HL-60/S4 treated with retinoic acid at 250 ng/mL for 4 days and 3 days (cell line): ENCODE results near the gene GALNT18.

Source experiments
- in situ Hi-C: fragments of 300-500 bp; cut with MboI; formaldehyde crosslinking; loops from 2 replicates; pipeline ENCODE4 v1.7.0; 2022; ENCODE audit warnings: low sequenced_read_pairs

Gene GALNT18

DNA sequence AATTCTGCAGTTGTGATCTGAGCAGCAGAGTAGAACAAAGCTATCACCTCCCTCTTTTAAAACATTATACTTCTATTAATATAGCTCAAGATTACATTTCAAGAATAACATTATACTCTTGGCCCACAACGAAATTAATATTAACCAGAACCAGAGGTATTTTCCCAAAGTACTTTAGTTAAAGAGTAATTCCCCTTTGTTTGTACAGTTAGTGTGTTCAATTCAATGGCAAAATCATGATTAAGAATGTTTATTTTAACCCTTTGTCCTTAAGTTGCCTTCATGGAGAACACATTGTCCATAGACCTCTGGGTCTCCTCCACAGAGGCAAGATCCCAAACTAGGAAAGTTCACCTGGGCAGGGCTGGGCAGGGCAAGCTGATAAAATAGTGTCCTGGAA lies 180.7 kb downstream of the GALNT18 start:
- in situ Hi-C loops, result no loop called here

DNA sequence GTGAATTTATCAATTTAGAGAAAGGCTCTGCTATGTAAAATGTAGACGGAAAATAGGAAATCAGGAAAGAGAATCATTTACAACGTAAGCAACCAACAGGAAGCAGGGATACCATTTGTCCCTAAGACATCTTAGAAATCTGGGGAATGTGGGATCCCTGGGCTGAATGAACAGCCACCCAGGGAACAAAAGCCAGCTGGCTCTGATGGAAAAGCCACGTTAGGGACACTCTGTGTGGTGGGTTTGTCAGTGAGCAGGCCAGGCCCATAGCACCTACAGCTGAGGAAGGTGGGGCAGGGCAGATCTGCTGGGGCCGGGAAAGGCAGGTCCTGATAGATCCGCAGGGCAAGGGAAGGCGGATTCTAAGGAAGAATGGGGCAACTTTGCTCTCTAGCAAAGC lies 181.7 kb downstream of the GALNT18 start:
- in situ Hi-C loops, result no loop called here

DNA sequence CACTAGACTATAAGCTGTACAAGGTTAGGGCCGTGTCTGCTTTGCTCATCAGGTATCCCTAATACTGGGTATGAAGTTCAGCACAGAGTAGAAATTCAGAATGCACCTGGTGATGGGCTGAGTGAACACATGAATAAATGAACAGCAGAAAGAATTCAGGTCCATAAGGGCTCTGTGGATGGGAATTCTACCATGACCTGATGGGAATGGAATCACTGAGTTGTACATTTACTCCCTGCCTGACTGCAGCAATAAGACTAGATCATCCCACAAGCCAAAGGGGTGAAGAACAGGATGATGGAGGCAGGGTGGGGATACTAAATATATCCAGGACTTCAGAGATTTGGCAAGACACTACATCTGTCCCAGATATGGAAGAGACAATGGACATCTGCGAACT lies 182.2 kb downstream of the GALNT18 start:
- in situ Hi-C loops, result no loop called here

DNA sequence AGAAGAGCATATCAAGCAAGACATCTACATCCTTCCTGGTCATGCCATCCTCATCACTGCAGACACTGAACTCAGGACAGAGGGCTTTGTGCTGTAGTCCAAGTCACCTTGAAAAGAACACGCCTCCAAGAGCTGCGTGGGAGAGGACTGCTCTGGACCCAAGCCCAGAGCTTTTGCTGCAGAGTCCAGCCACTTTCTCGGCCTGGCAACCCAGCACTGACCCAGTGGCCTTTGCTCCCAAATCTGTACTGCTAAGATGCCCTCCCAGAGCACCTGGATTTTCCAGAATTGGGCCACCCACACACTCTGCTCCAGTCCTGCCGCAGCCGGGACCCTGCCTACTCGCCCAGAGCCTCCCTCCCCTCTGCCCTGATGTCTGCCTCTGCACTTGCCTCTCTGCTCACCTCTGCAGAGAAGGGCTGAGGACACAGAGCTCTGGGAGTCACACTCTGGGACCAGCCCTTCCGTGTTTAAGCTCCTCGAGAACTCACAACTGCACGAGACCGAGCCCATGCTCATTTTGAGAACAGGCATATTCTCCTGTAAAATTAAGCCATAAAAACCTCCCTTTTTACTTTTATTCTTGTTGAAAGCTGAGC lies 185.0 kb downstream of the GALNT18 start:
- in situ Hi-C loops, result no loop called here

DNA sequence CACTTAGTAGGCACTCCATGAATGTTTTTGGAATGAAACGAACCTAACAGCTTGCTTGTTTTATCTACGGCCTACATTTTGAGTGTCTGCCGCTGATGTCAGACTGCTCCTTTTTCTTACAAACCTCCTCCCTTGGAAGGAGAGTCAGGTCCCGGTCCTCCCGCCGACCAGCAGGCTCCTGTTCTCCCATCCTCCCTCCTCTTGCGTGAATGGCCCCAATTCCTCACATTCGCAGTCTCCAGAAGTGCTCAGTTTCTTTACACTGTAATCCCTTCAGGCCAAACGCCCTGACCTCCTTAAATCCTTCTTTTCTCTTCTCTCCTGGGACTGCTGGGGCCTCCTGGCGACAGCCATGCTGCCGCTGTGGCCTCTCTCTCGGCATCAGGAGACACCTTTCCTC lies 186.2 kb downstream of the GALNT18 start:
- in situ Hi-C loops, result no loop called here

DNA sequence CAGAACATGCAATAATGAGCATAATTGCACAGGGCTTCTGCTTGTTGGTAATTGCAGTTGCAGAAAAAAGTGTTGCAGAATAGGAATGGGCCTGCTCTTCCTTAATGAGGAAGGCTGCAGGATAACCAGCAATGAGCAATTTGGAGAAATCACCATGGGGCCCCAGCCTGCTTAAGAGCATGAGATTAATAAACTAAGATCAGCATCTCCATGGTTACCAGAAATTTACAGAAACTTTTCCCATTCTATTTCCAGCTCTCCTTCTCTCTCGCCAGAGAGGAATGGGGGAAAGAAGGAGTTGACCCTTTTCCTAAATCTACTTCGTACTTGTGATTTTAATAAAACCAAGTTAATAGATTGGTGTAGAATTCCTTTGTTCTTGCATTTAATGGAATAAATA lies 187.8 kb downstream of the GALNT18 start:
- in situ Hi-C loops, result no loop called here

DNA sequence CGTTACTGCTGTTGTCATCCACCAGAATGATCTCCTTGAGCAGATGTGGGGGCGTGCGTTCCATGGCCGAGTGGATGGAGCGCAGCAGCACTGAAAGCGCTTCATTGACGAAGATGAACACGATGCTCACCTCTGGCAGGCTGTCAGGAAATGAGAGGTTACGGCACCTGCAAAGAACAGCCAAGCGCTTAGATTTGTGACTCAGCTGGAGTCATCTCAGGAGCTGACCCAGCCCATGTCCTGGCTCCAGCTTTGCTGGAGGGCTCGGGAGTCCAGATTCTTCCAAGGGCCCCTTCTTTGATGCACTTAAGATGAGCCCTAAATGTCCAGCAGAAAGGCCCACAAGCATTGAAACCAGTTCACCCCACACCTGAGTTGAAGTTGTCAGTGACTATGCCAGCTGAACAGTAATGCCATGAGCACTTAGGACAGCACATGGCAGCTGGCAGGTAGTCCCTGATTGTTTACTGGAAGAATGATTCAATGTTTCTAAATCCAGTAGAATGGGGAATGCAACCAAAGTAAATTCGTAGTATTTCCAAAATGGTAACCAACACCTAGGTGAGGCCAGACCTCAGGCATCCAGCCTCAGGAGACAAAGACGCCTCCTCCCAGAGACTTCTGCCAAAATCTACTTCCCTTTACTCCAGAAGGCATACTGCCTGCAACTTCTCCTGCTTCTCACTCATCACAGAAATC lies 189.0 kb downstream of the GALNT18 start:
- in situ Hi-C loops, result no loop called here

DNA sequence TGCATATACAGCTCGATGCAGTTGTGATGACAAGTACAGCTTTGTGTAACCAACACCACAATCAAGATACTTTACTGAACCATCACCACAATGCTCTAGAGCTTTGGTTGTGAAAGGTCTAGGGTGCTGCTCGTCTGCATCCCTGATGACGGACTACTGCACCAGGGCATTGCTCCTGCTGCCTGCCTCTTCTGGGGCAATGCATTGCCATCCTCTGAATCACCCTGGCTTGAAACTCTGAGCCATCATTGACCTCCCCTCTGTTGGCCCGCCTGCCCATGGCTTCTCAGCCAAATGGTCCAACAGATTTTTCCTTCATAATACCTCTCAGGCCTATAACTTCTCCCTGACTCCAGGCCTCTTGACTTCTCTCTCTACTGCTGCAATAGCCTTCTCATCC lies 191.4 kb downstream of the GALNT18 start:
- in situ Hi-C loops, result no loop called here

DNA sequence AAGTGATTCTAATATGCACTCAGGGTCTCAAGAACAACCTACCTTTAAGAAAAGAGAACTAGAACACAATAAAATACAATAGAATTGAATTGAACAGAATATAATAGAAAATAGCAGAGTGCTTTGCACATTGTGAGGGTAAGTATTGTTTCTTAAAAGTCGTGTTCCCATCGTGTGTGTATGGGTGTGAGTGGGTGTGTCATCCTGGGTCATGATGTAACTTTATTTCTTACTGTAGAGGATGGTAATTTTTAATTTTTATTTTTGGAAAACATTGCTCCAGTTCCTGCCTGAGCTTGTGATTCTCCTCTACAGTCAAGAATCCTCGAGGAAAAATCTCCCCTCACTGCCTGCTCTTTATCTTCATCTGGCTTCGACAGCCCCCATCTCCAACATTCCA lies 193.1 kb downstream of the GALNT18 start:
- in situ Hi-C loops, result no loop called here

DNA sequence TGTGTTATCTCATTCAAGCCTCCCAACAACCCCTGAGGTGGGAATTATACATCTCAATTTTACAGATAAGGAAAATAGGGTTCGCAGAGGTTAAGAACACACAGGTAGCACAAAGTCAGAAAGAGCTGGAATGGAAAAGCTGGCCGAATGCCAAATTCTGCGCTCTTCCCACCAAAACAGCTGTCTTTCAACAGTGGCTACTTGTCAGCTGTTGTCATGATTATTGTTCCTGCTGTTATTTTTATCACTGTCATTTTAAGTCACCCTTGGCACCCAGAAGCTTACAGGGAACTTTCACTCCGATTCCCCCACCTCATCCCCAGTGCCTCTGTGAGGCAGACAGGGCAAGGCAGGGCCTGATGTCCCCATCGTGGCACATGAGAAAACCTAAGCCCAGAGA lies 194.3 kb downstream of the GALNT18 start:
- in situ Hi-C loops, result no loop called here

DNA sequence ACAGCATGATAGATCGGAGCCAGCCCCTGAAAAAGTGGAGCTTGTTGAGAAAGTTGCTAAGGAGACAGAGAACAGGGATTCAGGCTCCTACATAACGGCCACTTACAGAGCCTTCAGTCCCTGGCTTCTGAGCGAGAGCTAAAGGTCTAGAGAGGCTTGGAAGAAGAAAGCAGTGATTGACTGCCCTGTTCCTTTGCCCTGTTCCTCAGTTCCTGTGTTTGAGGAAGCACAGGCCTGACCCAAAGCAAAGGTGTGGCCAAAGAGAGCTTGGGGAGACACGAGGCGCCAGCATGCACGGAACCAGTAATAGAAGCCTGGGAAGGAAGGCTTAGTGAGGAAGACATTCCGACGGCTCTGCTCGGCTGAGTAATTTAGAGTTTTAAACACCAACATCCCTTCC lies 194.7 kb downstream of the GALNT18 start:
- in situ Hi-C loops, result no loop called here

DNA sequence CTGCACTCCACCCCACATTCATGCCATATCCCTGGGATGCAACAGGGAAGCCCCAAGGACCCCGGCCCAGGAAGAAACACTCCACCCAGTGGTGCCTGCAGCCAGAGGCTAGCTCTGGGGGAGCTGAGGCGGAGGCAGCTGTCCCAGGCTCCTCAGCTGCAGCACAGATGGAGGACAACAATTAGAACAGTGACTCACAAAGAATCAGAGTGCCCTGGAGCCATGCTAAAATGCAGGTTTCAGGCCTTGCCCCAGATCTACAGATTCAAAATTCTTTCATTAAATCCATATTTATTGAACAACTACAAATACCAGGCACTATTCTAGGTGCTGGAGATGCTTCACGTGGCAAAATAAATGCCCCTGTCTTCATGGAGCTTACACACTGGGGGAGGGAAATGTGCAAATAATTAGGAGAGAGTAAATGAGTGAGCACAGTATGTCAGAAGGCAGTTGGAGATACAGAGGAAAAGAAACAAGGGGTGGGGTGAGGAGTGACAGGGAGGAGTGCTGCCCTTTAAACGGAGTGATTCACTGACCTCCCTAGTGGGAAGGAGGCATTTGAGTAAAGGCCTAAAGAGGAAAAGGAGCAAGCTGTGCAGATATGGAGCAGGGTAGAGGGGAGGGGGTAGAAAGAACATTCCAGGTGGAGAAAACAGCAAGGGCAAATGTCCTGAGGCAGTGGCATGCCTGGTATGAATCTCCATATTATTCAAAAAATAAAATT lies 195.4 kb downstream of the GALNT18 start:
- in situ Hi-C loops, result no loop called here

DNA sequence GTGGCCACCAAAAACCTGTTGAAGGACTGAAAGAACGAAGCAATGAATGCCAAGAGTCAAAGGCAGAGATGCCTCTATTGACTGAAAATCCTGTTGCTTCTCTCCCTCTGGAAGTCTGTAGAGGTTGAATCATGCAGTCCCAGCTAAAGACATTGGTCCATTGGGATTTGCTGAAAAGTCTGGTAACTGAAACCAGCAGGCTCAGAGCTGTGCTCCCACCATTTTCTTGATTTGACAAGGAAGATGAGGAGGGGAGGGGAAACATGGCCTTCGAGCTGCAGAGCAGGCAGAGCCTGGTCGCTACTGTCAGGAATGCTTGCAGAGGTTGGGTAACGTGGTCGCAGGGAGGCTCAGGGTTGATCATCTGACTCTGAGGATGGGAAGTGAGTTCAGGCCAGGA lies 196.0 kb downstream of the GALNT18 start:
- in situ Hi-C loops, result no loop called here

DNA sequence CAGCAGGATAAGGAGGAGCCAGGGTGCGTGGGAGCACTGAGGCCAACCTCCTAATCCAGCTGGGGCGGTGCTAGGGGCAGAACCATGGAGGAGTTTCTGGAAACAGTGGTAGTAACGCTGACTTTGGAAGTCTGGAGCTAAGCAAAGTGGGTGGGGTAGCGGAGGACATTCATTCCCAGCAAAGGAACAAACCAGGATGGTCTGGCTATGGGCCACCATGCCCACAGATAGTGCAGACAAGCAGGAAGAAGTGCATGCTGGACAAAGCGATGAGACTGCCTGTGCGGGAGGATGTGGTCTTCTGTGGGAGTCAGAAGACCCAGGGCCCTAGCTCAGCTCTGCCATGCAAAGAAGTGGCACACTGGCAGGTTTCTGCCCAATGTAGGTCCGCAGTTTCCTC lies 197.1 kb downstream of the GALNT18 start:
- in situ Hi-C loops, result no loop called here

DNA sequence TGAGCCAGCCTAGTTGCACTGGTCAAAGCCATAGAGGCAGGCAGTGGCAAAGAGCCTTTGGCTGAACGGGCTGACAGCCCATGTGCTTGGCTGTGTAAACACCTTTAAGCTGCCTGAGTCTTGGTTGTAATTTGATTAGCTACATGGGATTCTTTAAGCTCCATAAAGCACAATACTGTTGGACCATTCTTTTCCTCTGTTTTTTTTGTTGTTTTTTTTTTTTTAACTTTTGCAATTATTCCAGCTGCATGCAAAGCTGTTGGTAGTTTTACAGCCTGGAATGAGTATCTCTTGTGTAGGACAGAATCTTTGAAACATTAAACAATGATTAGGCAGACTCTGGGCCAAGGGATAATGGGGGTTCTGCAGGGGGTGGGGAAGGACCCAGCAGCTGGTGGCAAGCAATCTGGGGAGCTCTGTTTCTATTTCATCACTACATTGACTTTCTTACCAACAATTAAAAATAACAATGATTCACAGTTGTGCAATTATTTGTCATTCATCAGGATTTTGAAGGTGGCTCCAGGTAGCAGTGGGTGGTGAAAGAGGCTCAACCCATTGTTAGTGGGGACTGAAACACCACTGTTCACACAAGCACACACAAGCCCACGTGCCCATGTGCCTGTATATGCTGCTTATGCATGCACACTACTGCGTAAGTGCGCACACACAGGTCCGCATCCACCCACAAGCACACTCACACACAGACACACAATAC lies 199.2 kb downstream of the GALNT18 start:
- in situ Hi-C loops, result no loop called here

DNA sequence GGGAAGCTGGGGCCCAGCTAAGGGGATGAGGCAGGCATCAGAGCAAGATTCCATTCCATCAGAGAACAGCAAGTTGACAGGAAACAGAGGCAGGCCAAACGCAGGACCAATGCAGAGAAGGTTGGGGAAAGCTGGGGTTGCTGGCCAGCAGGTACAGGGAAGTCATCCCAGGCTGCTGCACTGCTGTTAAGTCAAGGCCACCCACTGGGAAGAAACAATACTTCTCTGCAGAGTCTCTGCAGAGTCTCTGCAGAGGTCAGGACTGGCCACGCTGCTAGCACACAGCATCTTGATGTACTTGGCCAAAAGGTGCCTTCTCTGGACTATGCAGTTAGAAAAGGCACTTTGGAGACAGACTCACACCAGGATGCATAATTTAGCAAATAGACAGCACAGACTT lies 200.3 kb downstream of the GALNT18 start:
- in situ Hi-C loops, result no loop called here

DNA sequence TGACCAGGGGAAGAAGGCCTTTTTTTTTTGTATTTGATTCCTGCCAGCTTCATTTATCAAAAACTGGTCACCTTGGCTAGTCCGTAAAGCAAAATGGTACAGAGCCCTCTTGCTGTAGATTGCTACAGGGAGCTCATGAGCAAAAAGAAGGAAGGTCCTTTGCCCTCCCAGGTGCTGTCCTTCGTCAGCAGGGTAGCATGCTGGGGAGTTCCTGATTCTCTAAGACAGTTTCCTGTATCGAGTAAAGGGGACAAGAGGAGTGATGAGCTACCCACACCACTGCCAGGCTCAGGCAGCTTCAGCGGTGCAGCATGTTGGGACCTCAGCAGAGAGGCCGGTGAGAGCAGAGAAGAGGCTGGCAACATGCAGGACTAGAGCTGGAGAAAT lies 200.9 kb downstream of the GALNT18 start:
- in situ Hi-C loops, result no loop called here

DNA sequence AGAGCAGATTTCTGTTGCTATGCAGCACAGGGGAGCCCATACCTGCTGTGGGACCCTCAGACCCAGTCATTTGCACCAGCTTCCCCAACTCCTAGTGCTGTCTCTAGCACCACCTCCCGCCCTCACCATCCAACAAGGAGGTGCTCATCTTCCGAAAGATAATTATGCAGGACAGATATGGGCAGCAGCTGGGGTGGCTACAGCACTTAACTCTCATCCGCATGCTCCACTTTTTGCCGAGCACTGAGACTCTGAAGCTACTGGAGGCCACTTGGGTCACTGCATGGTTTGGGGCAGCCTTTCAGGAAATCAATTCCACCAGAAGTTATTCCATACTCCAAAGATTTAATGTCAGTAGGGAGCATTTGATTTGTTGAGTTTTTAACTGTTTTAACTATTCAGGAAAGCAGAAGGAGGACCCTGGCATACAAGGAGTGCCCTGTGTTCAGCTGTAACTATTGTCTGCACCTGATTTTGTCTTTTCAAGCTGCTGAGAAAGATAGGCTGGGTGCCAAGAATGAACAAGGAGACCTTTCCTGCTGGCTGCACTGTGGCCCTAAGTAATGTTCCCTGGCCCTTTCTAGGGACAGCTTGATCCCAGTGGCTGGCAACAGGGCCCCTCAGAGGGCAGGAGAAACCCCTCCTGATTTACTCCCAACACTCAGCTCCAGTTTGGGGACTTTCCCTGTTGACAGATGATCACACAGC lies 201.5 kb downstream of the GALNT18 start:
- in situ Hi-C loops, result no loop called here

DNA sequence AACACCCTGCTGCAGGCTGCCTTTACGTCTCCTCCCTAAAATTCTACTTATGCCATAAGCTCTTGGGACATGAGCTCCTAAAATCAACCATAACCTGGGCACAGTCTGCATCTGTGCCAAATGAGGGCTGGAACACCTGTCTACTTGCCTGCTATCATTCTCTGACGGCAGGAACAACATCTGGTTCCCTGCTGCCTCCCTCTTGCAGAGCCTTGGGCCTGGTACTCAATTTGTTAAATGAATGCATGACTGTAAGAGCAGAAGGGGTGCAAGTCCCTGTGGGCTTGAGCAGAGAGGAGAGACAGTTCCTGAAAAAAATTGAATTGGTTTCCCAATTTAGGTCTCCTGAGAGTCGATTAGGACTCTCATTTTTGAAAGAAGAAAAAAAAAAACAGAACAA lies 202.1 kb downstream of the GALNT18 start:
- in situ Hi-C loops, result no loop called here

DNA sequence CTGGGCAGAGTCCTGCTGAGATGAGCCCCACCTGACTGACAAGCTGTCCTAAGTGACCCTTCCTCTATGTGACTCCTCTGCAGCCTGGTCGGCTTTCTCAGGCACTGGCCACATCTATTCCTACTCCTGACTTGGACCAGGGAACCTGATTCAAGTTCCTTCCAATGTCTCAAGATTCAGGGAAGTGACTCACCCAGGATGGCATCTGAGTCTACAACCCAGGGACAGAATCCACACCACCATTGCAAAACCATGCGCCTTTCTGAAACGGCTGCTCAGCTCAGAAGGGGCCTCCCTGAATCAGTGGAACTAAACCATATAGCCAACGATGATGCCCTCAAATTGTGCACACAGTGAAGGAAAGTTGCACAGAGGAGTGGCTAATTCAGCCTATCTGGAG lies 204.9 kb downstream of the GALNT18 start:
- in situ Hi-C loops, result no loop called here

DNA sequence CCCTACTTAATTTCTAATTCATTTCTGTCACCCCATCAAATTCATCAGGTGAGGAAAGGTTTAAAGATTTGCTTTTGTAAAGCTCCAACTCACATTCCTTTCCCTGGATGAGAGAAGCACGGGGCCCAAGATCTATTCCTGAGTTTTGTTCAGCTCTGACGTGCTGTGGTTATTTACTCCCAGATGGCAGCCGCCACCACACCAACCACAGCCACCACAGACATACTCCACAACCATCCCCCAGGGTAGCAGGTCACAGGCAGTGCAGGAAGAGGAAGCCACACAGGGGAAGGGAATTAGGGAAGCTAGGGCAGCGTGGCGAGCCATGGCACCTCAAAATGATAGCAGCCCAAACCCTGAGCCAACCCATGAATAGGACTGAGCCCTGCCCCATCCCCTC lies 205.3 kb downstream of the GALNT18 start:
- in situ Hi-C loops, result no loop called here
